Measurements from ENCODE around the gene KRT74. TPM values are rescaled to one million over a fixed set of nuclear protein-coding genes. Genes with fewer than 3 reads are reported as not detected.

Gene KRT74
- total and polyA plus RNA-seq, 12 donors: not detected

DNA sequence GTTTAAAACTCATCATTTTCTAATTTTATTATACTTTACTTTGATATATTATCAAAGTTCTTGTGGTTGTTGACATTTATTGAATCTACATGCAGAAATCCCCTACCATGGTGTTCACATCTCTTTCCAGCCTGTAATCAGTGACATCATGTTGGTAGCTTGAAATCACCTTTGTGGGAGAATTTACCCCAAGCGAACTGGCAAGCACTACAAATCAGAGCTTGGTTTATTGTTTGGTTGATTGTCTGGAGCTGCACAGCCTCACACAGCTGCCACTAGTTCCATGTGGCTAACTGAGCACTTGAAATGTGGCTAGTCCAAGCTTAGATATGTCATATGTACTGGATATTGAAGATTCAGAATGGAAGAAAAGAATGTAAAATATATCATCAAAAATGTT lies 38.1 kb downstream of the KRT74 start:
- TF ChIP-seq POLR2A (IDR thresholded peaks at IDR 0.05): no peak
- TF ChIP-seq, protein P1, sequence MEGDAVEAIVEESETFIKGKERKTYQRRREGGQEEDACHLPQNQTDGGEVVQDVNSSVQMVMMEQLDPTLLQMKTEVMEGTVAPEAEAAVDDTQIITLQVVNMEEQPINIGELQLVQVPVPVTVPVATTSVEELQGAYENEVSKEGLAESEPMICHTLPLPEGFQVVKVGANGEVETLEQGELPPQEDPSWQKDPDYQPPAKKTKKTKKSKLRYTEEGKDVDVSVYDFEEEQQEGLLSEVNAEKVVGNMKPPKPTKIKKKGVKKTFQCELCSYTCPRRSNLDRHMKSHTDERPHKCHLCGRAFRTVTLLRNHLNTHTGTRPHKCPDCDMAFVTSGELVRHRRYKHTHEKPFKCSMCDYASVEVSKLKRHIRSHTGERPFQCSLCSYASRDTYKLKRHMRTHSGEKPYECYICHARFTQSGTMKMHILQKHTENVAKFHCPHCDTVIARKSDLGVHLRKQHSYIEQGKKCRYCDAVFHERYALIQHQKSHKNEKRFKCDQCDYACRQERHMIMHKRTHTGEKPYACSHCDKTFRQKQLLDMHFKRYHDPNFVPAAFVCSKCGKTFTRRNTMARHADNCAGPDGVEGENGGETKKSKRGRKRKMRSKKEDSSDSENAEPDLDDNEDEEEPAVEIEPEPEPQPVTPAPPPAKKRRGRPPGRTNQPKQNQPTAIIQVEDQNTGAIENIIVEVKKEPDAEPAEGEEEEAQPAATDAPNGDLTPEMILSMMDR (IDR thresholded peaks at IDR 0.05): no peak
- Histone ChIP-seq H3K4me1 (replicated peaks in 1 of 2) (no peaks in the 10 kb centered on the region), H3K36me3 (replicated peaks in 1 of 2) (no peaks in the 10 kb centered on the region), H3K27ac (no peak overlapping the region), H3K9me3 (replicated peaks in 1 of 3) (no peaks in the 10 kb centered on the region), H3K27me3 (no peaks in the 10 kb centered on the region), H3K4me3 (no peak overlapping the region)
- no peak for DNase-seq
- WGBS, 4 donors: 0 to 54% (median 37%) methylated on average over 1 of the region's 1 CpG
- intact Hi-C loops (cut with DNase I): no loop called here

DNA sequence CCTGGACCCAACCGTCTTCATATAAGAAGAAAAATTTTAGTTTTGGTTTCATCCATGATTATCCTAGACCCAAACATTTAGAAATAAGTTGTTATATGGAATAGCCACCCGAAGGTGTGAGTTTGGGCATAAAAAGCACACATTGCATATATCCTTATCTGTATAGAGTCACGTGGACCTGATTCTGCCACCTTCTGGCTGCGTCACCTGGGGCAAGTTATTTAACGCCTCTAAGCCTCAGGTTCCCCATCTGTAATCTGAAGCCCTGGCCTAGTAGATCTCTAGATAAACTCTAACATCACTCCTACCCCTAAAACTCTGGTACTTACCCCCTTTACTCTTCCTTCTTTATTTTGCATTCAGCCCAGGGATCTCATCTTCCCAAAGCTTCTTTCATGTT lies 39.2 kb downstream of the KRT74 start:
- intact Hi-C loops (cut with DNase I): no loop called here

DNA sequence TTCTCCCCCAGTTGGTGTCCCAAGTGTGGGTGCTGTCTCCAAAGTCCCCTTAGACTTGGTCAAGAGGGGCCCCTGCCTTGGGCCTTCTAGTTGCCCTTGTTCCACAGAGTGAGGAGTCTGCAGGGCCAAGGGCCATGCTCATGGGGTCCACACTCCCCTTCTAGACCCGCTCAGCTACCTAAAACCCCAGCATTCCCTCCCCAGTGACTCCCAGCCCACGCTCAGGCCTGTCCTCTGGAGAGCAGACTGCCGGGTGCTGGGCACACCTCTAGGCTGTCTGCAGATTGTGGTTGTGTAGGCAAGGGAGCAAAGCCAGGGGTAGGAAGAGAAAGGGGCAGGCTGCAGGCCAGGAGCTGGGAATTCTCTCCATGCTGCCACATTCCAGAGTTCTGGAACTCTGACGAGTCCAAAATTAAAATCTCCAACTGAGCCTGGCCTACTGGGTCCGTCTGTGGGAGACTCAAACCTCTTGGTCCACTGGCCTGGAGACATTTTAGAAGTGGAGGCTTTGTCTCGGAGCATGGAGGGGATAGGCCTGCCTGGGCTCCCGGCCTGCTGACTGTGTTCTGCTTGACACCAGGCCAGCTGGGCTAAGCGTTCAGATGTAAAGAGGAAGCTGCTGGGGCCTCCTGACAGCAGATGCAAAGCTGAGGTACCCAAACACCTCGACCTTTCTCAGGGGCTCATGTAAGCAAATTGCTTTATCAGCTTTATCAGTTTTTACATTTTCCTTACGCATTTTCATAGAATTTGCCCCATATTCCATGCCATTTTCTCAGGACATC lies 39.8 kb downstream of the KRT74 start:
- H3K27ac ChIP-seq: no peak overlapping the region

More for the DNA sequence above, 39.2 kb downstream of the KRT74 start:
- H3K4me1 ChIP-seq (replicated peaks in 1 of 2): no peaks in the 10 kb centered on the region
- 83 to 90% (median 87%) methylated on average over 5 of the region's 5 CpGs for WGBS, 4 donors
- DNase-seq: no peak
- no peak overlapping the region for H3K27ac ChIP-seq
- no peak overlapping the region for H3K4me3 ChIP-seq
- no peaks in the 10 kb centered on the region for H3K9me3 ChIP-seq (replicated peaks in 1 of 3)
- TF ChIP-seq, protein P1 (IDR thresholded peaks at IDR 0.05): no peak
- TF ChIP-seq POLR2A (IDR thresholded peaks at IDR 0.05): no peak
- H3K36me3 ChIP-seq (replicated peaks in 1 of 2): no peaks in the 10 kb centered on the region
- no peaks in the 10 kb centered on the region for H3K27me3 ChIP-seq

DNA sequence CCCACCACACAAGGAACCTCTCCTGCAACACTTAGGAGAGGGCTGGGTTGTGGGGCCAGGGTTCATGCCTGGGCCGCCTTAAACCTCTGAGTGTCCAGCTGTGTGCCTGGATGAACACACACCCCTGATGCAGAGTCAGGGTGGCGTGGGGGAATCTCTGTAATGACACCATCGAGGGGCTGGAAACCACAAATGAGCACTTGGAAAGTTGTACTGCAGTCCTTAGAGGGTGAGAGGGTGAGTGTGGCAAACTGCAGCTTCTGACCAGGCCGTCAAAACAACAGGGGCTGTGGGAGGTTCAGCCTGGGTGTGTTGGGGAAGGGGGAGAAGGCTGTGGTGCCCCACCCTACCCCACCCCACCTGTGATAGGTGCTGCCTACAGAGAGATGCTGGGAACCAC lies 41.0 kb downstream of the KRT74 start:
- no peak overlapping the region for H3K4me3 ChIP-seq
- WGBS, 4 donors: 58 to 75% (median 64%) methylated on average over 3 to 4 of the region's 4 CpGs
- H3K27ac ChIP-seq: no peak overlapping the region
- no peaks in the 10 kb centered on the region for H3K27me3 ChIP-seq
- no peaks in the 10 kb centered on the region for H3K9me3 ChIP-seq (replicated peaks in 1 of 3)
- TF ChIP-seq, protein P1 (IDR thresholded peaks at IDR 0.05): no peak
- TF ChIP-seq POLR2A (IDR thresholded peaks at IDR 0.05): no peak
- H3K36me3 ChIP-seq (replicated peaks in 1 of 2): no peaks in the 10 kb centered on the region
- intact Hi-C loops (cut with DNase I): no loop called here
- H3K4me1 ChIP-seq (replicated peaks in 1 of 2): no peaks in the 10 kb centered on the region
- no peak for DNase-seq

More for the DNA sequence above, 39.8 kb downstream of the KRT74 start:
- peak in 1 of 7 donors; percentile 13 for DNase-seq
- Histone ChIP-seq H3K27me3 (no peaks in the 10 kb centered on the region), H3K9me3 (replicated peaks in 1 of 3) (no peaks in the 10 kb centered on the region), H3K36me3 (replicated peaks in 1 of 2) (no peaks in the 10 kb centered on the region), H3K4me1 (replicated peaks in 1 of 2) (no peaks in the 10 kb centered on the region), H3K4me3 (no peak overlapping the region)
- 81 to 89% (median 85%) methylated on average over 5 to 10 of the region's 10 CpGs for WGBS, 4 donors
- TF ChIP-seq, protein P1 (IDR thresholded peaks at IDR 0.05): no peak
- no peak for TF ChIP-seq POLR2A (IDR thresholded peaks at IDR 0.05)
- intact Hi-C loops (cut with DNase I): no loop called here
